ENCODE measurements around the gene MORF4L1. TPM values are rescaled to one million over a fixed set of nuclear protein-coding genes. Genes with fewer than 3 reads are reported as not detected.
"Not testable (repeated sequence)": the region's sequence is repeated elsewhere in the genome, so short reads cannot be mapped to it uniquely, and the experiment has no call there.

MORF4L1 gene
- total RNA-seq, 2 experiments from 2014 or later: 268 to 276 TPM

DNA sequence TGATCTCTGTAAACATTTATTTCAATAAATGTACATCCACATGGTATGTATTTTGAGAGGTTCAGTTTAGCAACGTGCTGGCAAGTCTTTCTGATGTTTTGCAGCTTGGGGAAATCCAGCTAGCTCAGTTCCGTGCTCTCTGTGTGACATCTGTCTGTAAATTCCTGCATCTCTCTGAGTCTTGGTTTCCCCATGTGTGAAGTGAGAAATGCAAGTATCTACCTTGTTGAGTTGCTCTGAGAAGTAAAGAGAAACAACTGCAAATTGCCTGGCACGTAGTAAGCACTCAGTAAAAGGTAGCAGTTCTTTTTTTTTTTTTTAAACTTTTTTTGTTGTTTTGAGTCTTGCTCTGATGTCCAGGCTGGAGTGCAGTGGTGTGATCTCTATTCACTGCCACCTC is 30.2 kb upstream of the MORF4L1 start:
- ATAC-seq (ENCODE audit: low read depth): no peak
- Mint-ChIP-seq H3K4me1 (no peaks in the 10 kb centered on the region), H3K36me3 (no peaks in the 10 kb centered on the region), H3K27ac (no peak overlapping the region), H3K27me3 (peaks cover 4% of the 10 kb centered on the region), H3K9me3 (no peaks in the 10 kb centered on the region), H3K4me3 (no peak overlapping the region)
- POLR2A ChIA-PET: no interaction called here
- no peak for DNase-seq

DNA sequence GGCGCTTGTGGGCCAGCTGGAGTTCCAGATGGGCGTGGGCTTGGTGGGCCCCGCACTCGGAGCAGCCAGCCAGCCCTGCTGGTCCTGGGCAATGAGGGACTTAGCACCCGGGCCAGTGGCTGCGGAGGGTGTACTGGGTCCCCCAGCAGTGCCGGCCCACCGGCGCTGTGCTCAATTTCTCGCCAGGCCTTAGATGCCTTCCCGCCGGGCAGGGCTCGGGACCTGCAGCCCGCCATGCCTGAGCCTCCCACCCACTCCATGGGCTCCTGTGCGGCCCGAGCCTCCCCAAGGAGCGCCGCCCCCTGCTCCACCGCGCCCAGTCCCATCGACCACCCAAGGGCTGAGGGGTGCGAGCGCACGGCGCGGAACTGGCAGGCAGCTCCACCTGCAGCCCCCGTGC is 25.8 kb upstream of the MORF4L1 start:
- DNase-seq; H3K27me3 Mint-ChIP-seq; H3K4me3 Mint-ChIP-seq; ATAC-seq (ENCODE audit: low read depth); H3K27ac Mint-ChIP-seq; H3K36me3 Mint-ChIP-seq; H3K4me1 Mint-ChIP-seq; POLR2A ChIA-PET; H3K9me3 Mint-ChIP-seq: not testable (repeated sequence)

DNA sequence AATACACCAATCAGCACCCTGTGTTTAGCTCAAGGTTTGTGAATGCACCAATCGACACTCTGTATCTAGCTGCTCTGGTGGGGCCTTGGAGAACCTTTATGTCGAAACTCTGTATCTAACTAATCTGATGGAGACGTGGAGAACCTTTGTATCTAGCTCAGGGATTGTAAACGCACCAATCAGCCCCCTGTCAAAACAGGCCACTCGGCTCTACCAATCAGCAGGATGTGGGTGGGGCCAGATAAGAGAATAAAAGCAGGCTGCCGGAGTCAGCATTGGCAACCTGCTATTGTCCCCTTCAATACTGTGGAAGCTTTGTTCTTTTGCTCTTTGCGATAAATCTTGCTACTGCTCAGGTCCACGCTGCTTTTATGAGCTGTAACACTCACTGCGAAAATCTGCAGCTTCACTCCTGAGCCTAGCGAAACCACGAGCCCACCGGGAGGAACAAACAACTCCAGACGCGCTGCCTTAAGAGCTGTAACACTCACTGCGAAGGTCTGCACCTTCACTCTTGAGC is 25.2 kb upstream of the MORF4L1 start:
- H3K9me3 Mint-ChIP-seq; H3K27me3 Mint-ChIP-seq; H3K27ac Mint-ChIP-seq; POLR2A ChIA-PET; DNase-seq; H3K36me3 Mint-ChIP-seq; H3K4me3 Mint-ChIP-seq; ATAC-seq (ENCODE audit: low read depth); H3K4me1 Mint-ChIP-seq: not testable (repeated sequence)

DNA sequence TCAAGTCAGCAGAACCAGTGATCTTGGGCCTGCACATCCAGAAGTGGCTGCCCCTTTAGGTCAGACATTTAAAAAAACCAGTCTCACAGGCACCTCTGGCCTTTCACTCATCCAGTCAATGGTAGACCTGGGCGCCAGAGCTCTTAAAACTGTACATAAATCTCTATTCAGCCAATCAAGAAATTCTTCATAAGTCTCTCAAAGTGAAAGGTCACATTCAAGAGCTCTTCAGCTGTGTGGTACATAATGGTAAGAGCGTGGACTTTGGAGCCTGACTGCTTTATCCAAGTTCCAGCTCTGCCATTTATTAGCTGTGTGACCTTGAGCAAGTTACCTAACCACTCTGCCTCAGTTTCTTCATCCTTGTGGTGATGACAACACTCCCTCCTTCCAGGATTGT is 22.3 kb upstream of the MORF4L1 start:
- no peaks in the 10 kb centered on the region for H3K36me3 Mint-ChIP-seq
- POLR2A ChIA-PET: no interaction called here
- peaks cover 6% of the 10 kb centered on the region for H3K27me3 Mint-ChIP-seq
- H3K4me1 Mint-ChIP-seq: no peaks in the 10 kb centered on the region
- no peaks in the 10 kb centered on the region for H3K9me3 Mint-ChIP-seq
- no peak for DNase-seq
- H3K4me3 Mint-ChIP-seq: no peak overlapping the region
- H3K27ac Mint-ChIP-seq: no peak overlapping the region
- ATAC-seq (ENCODE audit: low read depth): no peak

DNA sequence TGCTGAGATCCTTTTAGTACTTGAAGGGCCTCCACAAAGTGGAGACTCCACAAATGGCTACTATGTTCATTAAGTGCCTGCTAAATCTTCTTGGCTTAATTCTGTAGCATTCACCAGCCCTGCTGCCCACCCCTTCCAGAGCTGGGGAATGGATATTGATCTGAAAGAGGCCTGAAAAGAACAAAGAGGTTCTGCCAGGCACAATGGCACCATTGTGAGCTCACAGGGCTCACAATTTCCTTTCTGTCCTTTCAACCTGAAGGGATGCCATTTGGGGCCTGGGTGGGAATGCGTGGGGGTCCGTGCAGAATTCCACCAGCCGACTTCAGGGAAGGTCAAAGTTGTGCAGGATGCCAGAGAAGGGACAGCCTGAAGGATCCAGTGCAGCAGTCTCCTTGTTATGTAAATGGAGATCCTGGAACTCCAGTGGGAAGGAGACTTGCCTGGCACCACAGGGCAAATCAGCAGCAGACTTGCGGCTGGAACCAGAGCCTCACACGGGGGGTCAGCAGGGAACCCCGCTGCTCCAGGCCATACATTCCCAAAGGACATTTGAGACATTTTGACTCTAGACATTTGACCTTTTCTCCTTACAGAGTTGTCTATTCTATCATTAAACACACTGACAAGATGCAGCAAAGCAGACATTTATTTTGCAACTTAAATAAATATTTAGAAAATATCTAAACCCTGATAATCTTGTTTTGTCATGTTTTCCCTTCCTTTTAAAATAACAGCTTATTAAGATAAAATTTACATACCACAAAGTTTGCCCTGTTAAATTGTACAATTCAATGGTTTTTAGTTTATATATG is 21.5 kb upstream of the MORF4L1 start:
- ATAC-seq (ENCODE audit: low read depth) (no peak), DNase-seq (no peak)
- Mint-ChIP-seq H3K36me3 (no peaks in the 10 kb centered on the region), H3K27ac (no peak overlapping the region), H3K4me3 (no peak overlapping the region), H3K27me3 (peaks cover 2% of the 10 kb centered on the region), H3K4me1 (no peaks in the 10 kb centered on the region), H3K9me3 (no peaks in the 10 kb centered on the region)
- POLR2A ChIA-PET: no interaction called here

DNA sequence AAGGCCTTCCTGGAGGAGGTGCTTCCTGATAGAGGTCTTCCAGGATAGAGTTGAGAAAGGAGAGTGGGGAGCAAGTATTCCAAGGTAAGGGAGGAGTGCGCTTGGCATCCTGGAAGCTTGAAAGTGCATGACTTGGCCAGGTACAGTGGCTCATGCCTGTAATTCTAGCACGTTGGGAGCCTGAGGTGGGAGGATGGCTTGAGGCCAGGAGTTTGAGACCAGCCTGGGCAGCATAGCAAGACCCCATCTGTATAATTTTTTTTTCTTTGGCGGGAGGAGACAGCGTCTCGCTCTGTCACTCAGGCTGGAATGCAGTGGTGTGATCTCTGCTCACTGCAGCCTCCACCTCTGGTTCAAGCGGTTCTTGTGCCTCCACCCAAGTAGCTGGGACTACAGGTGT is 19.2 kb upstream of the MORF4L1 start:
- no peak overlapping the region for H3K27ac Mint-ChIP-seq
- ATAC-seq (ENCODE audit: low read depth) (no peak), DNase-seq (no peak)
- H3K4me1 Mint-ChIP-seq: no peaks in the 10 kb centered on the region
- H3K9me3 Mint-ChIP-seq: no peaks in the 10 kb centered on the region
- H3K27me3 Mint-ChIP-seq: peaks cover 2% of the 10 kb centered on the region
- no peak overlapping the region for H3K4me3 Mint-ChIP-seq
- POLR2A ChIA-PET: no interaction called here
- no peaks in the 10 kb centered on the region for H3K36me3 Mint-ChIP-seq

DNA sequence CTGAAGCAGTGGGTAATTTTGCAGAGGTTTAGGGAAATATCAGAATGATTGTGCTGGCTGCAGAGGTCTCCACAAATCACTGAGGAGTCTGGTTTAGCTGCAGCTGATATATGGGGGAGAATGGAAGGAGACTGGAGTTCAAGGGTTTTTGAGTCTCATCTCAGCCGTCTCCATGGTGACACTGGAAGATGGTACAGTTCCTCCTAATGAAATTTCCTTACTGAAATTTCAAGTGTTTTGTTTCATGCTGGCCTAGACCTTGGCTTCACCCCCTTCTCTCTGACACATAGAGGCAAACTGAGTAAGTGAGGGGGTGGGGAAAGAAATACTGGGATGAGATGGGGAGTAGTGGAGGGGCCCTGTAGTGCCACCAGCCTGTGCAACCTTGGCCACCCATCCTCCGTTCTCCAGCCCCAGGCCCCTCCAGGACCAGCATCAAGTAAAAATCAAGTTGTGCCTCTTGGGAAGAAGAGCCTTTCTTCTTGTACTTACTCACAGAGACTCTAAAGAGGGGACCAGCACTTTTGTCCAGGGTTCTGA is 17.8 kb upstream of the MORF4L1 start:
- DNase-seq (no peak), ATAC-seq (ENCODE audit: low read depth) (no peak)
- no peaks in the 10 kb centered on the region for H3K9me3 Mint-ChIP-seq

DNA sequence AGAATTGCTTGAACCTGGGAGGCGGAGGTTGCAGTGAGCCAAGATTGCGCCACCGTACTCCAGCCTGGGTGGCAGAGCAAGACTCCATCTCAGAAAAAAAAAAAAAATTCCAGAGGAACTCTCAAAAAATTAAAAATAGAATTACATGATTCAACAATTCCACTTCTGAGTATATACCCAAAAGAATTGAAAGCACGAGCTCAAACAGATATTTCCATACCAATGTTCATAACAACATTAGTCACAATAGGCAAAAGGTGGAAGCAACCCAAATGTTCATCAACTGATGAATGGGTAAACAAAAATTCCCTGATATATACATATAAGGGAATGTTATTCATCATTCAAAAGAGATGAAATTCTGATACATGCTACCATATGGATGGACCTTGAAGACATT is 16.9 kb upstream of the MORF4L1 start:
- H3K9me3 Mint-ChIP-seq: no peaks in the 10 kb centered on the region
- POLR2A ChIA-PET: no interaction called here
- DNase-seq (no peak), ATAC-seq (ENCODE audit: low read depth) (no peak)
- no peak overlapping the region for H3K27ac Mint-ChIP-seq
- H3K4me3 Mint-ChIP-seq: no peak overlapping the region
- peaks cover 6% of the 10 kb centered on the region for H3K4me1 Mint-ChIP-seq
- no peaks in the 10 kb centered on the region for H3K27me3 Mint-ChIP-seq
- H3K36me3 Mint-ChIP-seq: no peaks in the 10 kb centered on the region

More for the DNA sequence above, 17.8 kb upstream of the MORF4L1 start:
- peaks cover 1% of the 10 kb centered on the region for H3K4me1 Mint-ChIP-seq
- POLR2A ChIA-PET: no interaction called here
- no peak overlapping the region for H3K4me3 Mint-ChIP-seq
- H3K36me3 Mint-ChIP-seq: no peaks in the 10 kb centered on the region
- no peak overlapping the region for H3K27ac Mint-ChIP-seq
- H3K27me3 Mint-ChIP-seq: peaks cover 2% of the 10 kb centered on the region

DNA sequence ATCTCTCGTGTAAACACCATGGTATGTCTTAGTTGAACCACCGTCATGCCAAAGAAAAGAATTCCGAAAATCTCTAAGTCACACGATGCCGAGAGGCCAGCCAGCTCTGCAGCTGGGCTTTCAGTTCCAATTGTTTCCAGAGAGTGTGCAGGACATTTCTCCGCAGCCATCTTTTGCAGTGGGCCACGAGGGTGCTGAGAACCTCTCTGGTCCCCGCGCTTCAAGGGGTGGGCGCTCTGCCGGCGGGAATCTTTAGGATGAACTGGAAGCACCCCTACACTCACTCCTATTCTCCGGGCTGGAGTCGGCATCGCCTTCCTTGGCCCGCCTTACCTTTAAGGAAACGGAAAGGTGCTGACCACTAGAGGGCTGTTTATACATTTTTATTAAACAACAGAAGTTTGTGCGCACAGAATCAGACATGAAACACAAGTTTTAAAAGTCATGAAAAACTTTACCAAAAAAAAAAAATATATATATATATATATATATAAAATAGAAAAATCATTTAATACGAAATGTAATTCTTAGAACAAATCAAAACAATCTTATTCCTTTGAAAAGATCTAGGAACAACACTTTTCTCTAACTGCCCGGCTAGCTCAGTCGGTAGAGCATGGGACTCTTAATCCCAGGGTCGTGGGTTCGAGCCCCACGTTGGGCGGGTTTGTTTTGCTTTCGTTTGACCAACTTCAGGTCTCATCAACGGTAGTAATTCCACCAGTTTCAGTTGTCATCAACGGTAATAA is 12.5 kb upstream of the MORF4L1 start:
- POLR2A ChIA-PET: interaction anchor here (0.7 to 1.5 kb wide), 2 partner anchors 14 to 124 kb away, joined by 4 to 5 read pairs; no protein-coding TSS in a partner anchor
- Mint-ChIP-seq H3K9me3 (no peaks in the 10 kb centered on the region), H3K36me3 (no peaks in the 10 kb centered on the region), H3K4me3 (peak overlapping the region; percentile 89), H3K27ac (peak overlapping the region; percentile 84), H3K4me1 (peaks cover 6% of the 10 kb centered on the region), H3K27me3 (no peaks in the 10 kb centered on the region)
- DNase-seq (peak; percentile 77), ATAC-seq (ENCODE audit: low read depth) (peak; percentile 82)

DNA sequence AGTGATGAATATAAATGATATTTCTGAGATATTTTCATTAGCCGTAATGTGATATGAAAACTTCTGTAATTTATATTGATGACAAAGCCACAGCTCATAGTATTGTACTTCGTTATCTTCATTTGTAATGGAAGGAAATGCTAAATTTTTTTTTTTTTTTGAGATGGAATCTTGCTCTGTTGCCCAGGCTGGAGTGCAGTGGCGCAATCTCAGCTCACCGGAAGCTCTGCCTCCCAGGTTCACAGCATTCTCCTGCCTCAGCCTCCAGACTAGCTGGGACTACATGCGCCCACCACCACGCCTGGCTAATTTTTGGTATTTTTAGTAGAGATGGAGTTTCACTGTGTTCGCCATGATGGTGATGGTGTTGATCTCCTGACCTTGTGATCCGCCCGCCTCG is 7.1 kb upstream of the MORF4L1 start:
- POLR2A ChIA-PET; H3K4me1 Mint-ChIP-seq; H3K36me3 Mint-ChIP-seq; H3K27ac Mint-ChIP-seq; H3K4me3 Mint-ChIP-seq; H3K9me3 Mint-ChIP-seq; DNase-seq; H3K27me3 Mint-ChIP-seq; ATAC-seq (ENCODE audit: low read depth): not testable (repeated sequence)

DNA sequence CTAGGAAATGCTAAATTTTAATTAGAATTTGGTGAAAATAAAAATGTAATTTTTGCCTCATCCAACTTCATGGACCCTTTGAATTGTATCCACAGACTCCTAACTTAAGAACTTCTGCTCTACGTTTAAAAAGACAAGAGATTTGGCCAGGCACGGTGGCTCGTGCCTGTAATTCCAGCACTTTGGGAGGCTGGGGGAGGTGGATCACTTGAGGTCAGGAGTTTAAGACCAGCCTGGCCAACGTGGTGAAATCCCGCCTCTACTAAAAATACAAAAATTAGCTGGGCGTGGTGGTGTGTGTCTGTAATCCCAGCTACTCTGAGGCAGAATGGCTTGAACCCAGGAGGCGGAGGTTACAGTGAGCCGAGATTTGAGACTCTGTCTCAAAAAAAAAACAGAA is 6.7 kb upstream of the MORF4L1 start:
- not testable (repeated sequence) for ATAC-seq (ENCODE audit: low read depth); H3K9me3 Mint-ChIP-seq

DNA sequence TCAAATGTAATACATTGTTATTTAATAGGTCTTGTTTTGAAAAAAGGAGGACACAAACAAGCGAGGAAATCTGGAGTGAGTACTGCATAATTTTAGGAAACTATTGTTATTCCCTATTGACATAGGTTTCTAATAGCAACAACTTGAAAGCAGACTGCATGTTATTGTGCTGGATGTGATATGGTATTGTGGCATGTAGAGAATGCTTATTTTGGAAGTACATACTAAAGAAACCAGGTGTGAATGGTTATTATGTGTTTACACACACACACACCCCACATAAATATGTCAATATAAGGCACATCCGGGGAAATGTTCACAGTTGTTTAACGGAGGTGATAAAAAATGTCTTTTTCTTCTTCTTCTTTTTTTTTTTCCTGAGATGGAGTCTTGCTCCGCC is 5.9 kb upstream of the MORF4L1 start:
- Mint-ChIP-seq H3K4me3 (no peak overlapping the region), H3K9me3 (no peaks in the 10 kb centered on the region), H3K36me3 (no peaks in the 10 kb centered on the region), H3K27me3 (peaks cover 3% of the 10 kb centered on the region), H3K27ac (no peak overlapping the region), H3K4me1 (peaks cover 2% of the 10 kb centered on the region)
- DNase-seq (no peak), ATAC-seq (ENCODE audit: low read depth) (no peak)
- POLR2A ChIA-PET: no interaction called here

More for the DNA sequence above, 6.7 kb upstream of the MORF4L1 start:
- POLR2A ChIA-PET, H3K4me1 Mint-ChIP-seq, H3K27ac Mint-ChIP-seq, H3K36me3 Mint-ChIP-seq, H3K27me3 Mint-ChIP-seq, DNase-seq, H3K4me3 Mint-ChIP-seq: not testable (repeated sequence)

DNA sequence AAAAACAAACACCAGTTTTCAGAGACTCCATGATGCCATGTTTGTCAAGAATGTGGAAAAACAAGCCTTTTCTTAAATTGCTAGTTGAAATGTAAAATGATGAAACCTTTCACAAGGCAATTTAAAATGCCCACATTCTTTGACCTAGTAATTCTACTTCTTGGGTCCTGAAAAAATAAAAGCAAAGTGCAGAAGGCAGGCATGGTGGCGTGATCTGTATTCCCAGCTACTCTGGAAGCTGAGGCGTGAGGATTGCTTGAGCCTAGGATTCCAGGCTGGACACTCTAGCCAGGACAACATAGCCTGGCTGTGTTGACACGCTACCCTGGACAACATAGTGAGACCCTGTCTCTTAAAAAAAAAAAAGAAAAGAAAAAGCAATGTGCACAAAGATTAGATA is 4.3 kb upstream of the MORF4L1 start:
- no peak for DNase-seq
- Mint-ChIP-seq H3K27me3 (peaks cover 3% of the 10 kb centered on the region), H3K4me1 (peaks cover 2% of the 10 kb centered on the region), H3K36me3 (no peaks in the 10 kb centered on the region), H3K4me3 (no peak overlapping the region), H3K9me3 (no peaks in the 10 kb centered on the region), H3K27ac (no peak overlapping the region)
- POLR2A ChIA-PET: no interaction called here
- no peak for ATAC-seq (ENCODE audit: low read depth)

Measured in activated naive CD8-positive, alpha-beta T cell treated with anti-CD3 and anti-CD28 coated beads, Interleukin-2, amount 10 ng/mL, durations not matched to agents 7 days and 5 days (primary cell).